Ovary (tissue), 3 donors: ENCODE measurements around the gene ADSL.

Experiments
- POLR2A ChIP-seq: fragments of 450-650 bp; IDR thresholded peaks from one replicate; pipeline ENCODE4 v1.6.1; 2017; ENCODE audit warnings: antibody characterized with exemption, mild to moderate bottlenecking, moderate library complexity
- TF ChIP-seq, protein P1 (sequence below), 3 donors: fragments of 450-650 bp in 2 of 3; fragments of 200-600 bp in 1 of 3; IDR thresholded peaks; one replicate each; pipeline versions ENCODE4 v1.5.1 to v1.8.0; 2016 to 2022; ENCODE audit warnings: antibody characterized with exemption in 3 of 3, mild to moderate bottlenecking in 1 of 3
- donor health status: DM: no; HTN: no; CAD: no.

DNA sequence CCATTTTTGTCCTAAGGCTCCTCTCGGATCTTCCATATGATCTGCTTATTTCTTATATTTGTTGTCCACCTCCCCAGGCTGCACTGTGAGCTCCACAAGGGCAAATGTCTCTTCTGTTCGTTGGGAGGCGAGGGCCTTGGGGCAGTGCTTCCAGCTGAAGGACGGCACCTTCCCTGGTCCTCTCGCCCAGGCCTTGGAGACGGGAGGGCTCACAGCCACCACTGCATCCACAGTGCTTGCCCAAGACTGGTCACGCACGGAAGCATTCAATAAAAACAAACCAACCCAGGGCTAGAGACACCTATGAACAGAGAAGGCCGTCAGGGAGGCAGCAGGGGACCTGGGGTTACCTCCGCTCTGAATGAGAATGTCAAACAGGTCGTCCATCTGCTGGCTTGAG, 70.3 kb downstream of the ADSL start:
- no peak for TF ChIP-seq POLR2A
- TF ChIP-seq, protein P1, sequence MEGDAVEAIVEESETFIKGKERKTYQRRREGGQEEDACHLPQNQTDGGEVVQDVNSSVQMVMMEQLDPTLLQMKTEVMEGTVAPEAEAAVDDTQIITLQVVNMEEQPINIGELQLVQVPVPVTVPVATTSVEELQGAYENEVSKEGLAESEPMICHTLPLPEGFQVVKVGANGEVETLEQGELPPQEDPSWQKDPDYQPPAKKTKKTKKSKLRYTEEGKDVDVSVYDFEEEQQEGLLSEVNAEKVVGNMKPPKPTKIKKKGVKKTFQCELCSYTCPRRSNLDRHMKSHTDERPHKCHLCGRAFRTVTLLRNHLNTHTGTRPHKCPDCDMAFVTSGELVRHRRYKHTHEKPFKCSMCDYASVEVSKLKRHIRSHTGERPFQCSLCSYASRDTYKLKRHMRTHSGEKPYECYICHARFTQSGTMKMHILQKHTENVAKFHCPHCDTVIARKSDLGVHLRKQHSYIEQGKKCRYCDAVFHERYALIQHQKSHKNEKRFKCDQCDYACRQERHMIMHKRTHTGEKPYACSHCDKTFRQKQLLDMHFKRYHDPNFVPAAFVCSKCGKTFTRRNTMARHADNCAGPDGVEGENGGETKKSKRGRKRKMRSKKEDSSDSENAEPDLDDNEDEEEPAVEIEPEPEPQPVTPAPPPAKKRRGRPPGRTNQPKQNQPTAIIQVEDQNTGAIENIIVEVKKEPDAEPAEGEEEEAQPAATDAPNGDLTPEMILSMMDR (IDR thresholded peaks at IDR 0.05): no peak
